ENCODE results near the gene ZNF736.

Gene ZNF736

DNA sequence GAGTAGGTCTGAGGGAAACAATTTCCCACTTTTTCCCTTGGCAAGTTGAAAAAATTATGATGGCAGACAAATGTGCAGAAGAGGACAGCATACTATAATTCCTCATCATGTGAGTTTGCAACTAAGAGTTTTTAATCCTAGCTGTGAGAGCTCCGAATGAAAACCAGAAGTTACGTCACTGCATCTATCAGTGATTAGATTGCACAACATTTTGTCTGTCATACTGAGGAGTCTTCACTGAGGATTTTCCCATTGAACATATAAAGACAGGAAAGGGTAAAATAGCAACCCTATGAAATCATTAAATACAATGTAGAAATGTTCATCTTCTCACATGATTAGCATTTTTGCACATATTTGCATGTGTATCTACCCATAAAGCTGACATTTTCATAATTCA lies 45.8 kb downstream of the ZNF736 start:
- DNase-seq (ENCODE audit: low spot score) = no peak
- TF ChIP-seq, protein P1, sequence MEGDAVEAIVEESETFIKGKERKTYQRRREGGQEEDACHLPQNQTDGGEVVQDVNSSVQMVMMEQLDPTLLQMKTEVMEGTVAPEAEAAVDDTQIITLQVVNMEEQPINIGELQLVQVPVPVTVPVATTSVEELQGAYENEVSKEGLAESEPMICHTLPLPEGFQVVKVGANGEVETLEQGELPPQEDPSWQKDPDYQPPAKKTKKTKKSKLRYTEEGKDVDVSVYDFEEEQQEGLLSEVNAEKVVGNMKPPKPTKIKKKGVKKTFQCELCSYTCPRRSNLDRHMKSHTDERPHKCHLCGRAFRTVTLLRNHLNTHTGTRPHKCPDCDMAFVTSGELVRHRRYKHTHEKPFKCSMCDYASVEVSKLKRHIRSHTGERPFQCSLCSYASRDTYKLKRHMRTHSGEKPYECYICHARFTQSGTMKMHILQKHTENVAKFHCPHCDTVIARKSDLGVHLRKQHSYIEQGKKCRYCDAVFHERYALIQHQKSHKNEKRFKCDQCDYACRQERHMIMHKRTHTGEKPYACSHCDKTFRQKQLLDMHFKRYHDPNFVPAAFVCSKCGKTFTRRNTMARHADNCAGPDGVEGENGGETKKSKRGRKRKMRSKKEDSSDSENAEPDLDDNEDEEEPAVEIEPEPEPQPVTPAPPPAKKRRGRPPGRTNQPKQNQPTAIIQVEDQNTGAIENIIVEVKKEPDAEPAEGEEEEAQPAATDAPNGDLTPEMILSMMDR (IDR thresholded peaks at IDR 0.05; ENCODE audit: extremely low read depth, missing control alignments) = no peak

DNA sequence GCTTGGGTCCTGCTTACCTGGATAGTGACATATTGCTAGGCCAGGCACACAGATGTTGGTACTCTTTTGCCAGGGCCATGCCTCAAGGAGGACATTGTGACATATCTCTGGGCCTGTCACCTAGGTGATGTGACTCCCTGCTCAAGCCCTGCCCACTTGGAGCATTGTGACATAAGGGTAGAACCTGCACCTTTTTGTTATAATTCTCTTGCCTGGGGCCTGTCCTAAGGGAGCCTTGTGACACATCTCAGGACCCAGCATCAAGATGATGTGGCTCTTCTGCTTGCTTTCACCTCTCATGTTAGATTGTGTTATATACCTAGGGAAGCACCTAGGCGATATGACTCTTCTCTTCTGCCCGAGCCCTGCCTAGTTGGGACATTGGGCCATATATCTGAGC lies 57.4 kb downstream of the ZNF736 start:
- DNase-seq (ENCODE audit: low spot score) = no peak
- TF ChIP-seq, protein P1 (IDR thresholded peaks at IDR 0.05; ENCODE audit: extremely low read depth, missing control alignments) = no peak

DNA sequence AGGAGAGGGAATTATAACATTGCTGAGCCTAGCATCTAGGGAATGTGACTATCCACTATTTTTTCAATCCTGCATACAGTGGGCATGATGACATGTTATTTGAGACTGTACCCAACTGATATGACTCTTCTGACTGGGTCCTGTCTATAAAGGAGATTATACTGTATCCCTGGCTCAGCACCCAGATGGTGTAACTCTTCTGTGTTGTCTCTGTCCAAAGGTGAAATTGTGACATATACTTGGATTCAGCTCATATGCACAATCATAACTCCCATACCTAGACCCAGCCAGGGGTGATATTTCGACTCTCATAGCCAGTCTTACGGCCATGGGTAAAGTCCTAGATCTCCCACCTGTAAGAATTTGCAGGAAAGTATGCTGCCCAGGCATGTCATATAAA lies 59.3 kb downstream of the ZNF736 start:
- DNase-seq (ENCODE audit: low spot score) = no peak
- TF ChIP-seq, protein P1 (IDR thresholded peaks at IDR 0.05; ENCODE audit: extremely low read depth, missing control alignments) = no peak

DNA sequence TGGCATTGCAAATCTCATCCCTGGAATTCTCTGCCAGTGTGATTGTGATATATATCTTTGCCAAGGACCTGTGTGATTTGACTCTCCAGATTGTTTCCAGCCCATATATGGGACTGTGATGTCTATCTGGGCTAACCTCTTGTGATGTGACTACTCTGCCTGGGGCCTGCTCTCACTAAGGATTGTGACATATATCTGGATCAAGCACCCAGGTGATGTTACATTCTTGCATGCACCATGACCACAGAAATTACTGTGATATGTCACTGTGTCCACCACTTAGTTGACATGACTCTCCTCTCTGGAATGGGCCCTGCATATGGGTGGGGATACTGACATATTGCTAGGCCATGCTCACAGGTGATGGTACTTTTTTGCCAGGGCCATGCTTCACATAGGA lies 86.6 kb downstream of the ZNF736 start:
- DNase-seq (ENCODE audit: low spot score) = no peak
- TF ChIP-seq, protein P1 (IDR thresholded peaks at IDR 0.05; ENCODE audit: extremely low read depth, missing control alignments) = no peak
